Measurements from ENCODE around the gene ACP1. TPM values are rescaled to one million over a fixed set of nuclear protein-coding genes. Genes with fewer than 3 reads are reported as not detected.

Gene ACP1
- total and polyA plus RNA-seq, 2 of the 8 experiments (the other 6 are each of a cell fraction or from before 2014, with no cell fraction given) = 115 to 155 TPM

DNA sequence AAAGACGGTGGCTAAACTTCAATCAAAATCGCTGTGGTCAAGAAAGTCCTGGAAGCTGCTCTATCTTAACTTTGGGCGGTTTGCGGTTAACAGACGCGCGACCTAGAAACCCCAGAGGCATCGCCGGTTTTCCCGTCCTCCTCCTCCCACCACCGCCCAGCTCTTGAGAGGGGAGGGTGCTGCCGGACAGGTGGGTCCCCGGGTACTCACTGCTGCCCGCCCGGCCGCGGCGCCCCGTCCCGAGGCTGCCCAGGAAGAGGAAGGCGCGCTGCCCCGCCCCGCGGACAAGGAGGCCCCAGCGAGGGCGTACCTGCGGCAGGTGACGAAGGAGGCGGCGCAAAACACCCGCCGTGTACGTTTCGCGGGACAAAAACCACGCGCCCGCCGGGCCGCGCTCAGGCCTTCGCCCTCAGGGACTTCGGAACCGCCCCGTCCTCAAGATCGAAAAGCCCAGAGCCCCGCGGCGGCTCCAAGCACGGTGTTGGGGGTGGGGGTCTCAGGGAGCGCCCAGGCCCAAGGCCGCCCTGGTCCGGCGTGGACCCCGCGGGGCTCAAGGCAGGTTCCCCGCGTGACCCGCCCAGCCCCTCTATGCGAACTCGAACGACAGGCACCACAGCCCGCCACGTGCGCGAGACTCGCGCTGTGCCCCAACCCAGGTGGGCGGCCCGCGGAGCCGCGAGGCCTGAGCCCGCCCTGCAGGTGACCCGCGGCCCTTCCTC, 814 bp upstream of the ACP1 start, which contains the start of gene SH3YL1 (continued):
- TF ChIP-seq, protein P1, sequence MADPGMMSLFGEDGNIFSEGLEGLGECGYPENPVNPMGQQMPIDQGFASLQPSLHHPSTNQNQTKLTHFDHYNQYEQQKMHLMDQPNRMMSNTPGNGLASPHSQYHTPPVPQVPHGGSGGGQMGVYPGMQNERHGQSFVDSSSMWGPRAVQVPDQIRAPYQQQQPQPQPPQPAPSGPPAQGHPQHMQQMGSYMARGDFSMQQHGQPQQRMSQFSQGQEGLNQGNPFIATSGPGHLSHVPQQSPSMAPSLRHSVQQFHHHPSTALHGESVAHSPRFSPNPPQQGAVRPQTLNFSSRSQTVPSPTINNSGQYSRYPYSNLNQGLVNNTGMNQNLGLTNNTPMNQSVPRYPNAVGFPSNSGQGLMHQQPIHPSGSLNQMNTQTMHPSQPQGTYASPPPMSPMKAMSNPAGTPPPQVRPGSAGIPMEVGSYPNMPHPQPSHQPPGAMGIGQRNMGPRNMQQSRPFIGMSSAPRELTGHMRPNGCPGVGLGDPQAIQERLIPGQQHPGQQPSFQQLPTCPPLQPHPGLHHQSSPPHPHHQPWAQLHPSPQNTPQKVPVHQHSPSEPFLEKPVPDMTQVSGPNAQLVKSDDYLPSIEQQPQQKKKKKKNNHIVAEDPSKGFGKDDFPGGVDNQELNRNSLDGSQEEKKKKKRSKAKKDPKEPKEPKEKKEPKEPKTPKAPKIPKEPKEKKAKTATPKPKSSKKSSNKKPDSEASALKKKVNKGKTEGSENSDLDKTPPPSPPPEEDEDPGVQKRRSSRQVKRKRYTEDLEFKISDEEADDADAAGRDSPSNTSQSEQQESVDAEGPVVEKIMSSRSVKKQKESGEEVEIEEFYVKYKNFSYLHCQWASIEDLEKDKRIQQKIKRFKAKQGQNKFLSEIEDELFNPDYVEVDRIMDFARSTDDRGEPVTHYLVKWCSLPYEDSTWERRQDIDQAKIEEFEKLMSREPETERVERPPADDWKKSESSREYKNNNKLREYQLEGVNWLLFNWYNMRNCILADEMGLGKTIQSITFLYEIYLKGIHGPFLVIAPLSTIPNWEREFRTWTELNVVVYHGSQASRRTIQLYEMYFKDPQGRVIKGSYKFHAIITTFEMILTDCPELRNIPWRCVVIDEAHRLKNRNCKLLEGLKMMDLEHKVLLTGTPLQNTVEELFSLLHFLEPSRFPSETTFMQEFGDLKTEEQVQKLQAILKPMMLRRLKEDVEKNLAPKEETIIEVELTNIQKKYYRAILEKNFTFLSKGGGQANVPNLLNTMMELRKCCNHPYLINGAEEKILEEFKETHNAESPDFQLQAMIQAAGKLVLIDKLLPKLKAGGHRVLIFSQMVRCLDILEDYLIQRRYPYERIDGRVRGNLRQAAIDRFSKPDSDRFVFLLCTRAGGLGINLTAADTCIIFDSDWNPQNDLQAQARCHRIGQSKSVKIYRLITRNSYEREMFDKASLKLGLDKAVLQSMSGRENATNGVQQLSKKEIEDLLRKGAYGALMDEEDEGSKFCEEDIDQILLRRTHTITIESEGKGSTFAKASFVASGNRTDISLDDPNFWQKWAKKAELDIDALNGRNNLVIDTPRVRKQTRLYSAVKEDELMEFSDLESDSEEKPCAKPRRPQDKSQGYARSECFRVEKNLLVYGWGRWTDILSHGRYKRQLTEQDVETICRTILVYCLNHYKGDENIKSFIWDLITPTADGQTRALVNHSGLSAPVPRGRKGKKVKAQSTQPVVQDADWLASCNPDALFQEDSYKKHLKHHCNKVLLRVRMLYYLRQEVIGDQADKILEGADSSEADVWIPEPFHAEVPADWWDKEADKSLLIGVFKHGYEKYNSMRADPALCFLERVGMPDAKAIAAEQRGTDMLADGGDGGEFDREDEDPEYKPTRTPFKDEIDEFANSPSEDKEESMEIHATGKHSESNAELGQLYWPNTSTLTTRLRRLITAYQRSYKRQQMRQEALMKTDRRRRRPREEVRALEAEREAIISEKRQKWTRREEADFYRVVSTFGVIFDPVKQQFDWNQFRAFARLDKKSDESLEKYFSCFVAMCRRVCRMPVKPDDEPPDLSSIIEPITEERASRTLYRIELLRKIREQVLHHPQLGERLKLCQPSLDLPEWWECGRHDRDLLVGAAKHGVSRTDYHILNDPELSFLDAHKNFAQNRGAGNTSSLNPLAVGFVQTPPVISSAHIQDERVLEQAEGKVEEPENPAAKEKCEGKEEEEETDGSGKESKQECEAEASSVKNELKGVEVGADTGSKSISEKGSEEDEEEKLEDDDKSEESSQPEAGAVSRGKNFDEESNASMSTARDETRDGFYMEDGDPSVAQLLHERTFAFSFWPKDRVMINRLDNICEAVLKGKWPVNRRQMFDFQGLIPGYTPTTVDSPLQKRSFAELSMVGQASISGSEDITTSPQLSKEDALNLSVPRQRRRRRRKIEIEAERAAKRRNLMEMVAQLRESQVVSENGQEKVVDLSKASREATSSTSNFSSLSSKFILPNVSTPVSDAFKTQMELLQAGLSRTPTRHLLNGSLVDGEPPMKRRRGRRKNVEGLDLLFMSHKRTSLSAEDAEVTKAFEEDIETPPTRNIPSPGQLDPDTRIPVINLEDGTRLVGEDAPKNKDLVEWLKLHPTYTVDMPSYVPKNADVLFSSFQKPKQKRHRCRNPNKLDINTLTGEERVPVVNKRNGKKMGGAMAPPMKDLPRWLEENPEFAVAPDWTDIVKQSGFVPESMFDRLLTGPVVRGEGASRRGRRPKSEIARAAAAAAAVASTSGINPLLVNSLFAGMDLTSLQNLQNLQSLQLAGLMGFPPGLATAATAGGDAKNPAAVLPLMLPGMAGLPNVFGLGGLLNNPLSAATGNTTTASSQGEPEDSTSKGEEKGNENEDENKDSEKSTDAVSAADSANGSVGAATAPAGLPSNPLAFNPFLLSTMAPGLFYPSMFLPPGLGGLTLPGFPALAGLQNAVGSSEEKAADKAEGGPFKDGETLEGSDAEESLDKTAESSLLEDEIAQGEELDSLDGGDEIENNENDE (IDR thresholded peaks at IDR 0.05; ENCODE audit: insufficient replicate concordance, low read length) = no peak
- no peak for TF ChIP-seq SIRT6 (IDR thresholded peaks at IDR 0.05; ENCODE audit: low read length)
- TF ChIP-seq NANOG (IDR thresholded peaks at IDR 0.05; ENCODE audit: insufficient read depth, low read depth, low read length, poor library complexity, severe bottlenecking) = no peak
- no peak for TF ChIP-seq CTBP2 (IDR thresholded peaks at IDR 0.05; ENCODE audit: borderline replicate concordance, insufficient read depth, insufficient read length, low read length)
- TF ChIP-seq, protein P2, sequence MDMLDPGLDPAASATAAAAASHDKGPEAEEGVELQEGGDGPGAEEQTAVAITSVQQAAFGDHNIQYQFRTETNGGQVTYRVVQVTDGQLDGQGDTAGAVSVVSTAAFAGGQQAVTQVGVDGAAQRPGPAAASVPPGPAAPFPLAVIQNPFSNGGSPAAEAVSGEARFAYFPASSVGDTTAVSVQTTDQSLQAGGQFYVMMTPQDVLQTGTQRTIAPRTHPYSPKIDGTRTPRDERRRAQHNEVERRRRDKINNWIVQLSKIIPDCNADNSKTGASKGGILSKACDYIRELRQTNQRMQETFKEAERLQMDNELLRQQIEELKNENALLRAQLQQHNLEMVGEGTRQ (IDR thresholded peaks at IDR 0.05; ENCODE audit: low read length) = no peak
- TF ChIP-seq POLR2AphosphoS5 (IDR thresholded peaks at IDR 0.05; ENCODE audit: low read depth, low read length) = no peak
- no peak for TF ChIP-seq SP2 (IDR thresholded peaks at IDR 0.05; ENCODE audit: low read length)
- TF ChIP-seq CEBPB (IDR thresholded peaks at IDR 0.05; ENCODE audit: low read depth, low read length) = no peak
- TF ChIP-seq PHF8 (conservative IDR thresholded peaks at IDR 0.05; ENCODE audit: low read depth, low read length) = peak; percentile 53; the same call in 1 of the 2 replicates

All from H1 (cell line).